ENCODE measurements around the gene TRMT61B.

TRMT61B gene

GRCh38 chr2:28901202-28901601 lies 31.1 kb upstream of the TRMT61B start:
- Histone ChIP-seq H3K79me2 (ENCODE audit: insufficient read depth, low read length) (peaks cover 100% of the 10 kb centered on the region), H3K27me3 (ENCODE audit: low read length) (no peaks in the 10 kb centered on the region), H3F3A (ENCODE audit: insufficient read depth) (peaks cover 8% of the 10 kb centered on the region; the same call in 1 of the 2 replicates), H3K9ac (ENCODE audit: low read length) (no peak overlapping the region), H3K36me3 (ENCODE audit: low read length) (peaks cover 34% of the 10 kb centered on the region), H3K27ac (ENCODE audit: low read depth, low read length) (no peak overlapping the region), H3K9me3 (ENCODE audit: insufficient read depth, low read length) (no peaks in the 10 kb centered on the region), H3K4me3 (ENCODE audit: insufficient read depth, low read length, poor library complexity, severe bottlenecking) (no peak overlapping the region), H2AFZ (ENCODE audit: low read depth, low read length, severe bottlenecking) (no peak overlapping the region), H3K4me2 (ENCODE audit: low read depth, low read length, poor library complexity, severe bottlenecking) (no peak overlapping the region), H4K20me1 (ENCODE audit: low read depth, low read length) (peaks cover 87% of the 10 kb centered on the region), H3K9me2 (replicated peaks; ENCODE audit: insufficient read depth, low read length) (no peaks in the 10 kb centered on the region)
- TF ChIP-seq EZH2phosphoT487 (conservative IDR thresholded peaks at IDR 0.05; ENCODE audit: low read length), result no peak
- TF ChIP-seq CTCF (IDR thresholded peaks at IDR 0.05; ENCODE audit: insufficient read depth, low read length, poor library complexity, severe bottlenecking), result no peak

GRCh38 chr2:28898048-28898447 lies 27.9 kb upstream of the TRMT61B start:
- Histone ChIP-seq H3K27me3 (ENCODE audit: low read length) (no peaks in the 10 kb centered on the region), H2AFZ (ENCODE audit: low read depth, low read length, severe bottlenecking) (no peak overlapping the region), H3K79me2 (ENCODE audit: insufficient read depth, low read length) (peaks cover 86% of the 10 kb centered on the region), H3K9ac (ENCODE audit: low read length) (peak overlapping the region; percentile 95), H3K4me2 (ENCODE audit: low read depth, low read length, poor library complexity, severe bottlenecking) (peak overlapping the region; percentile 99), H3K9me3 (ENCODE audit: insufficient read depth, low read length) (no peaks in the 10 kb centered on the region), H3K36me3 (ENCODE audit: low read length) (peaks cover 20% of the 10 kb centered on the region), H3K27ac (ENCODE audit: low read depth, low read length) (no peak overlapping the region), H3K9me2 (replicated peaks; ENCODE audit: insufficient read depth, low read length) (no peaks in the 10 kb centered on the region), H3F3A (ENCODE audit: insufficient read depth) (0 out of 2 replicates have a peak, but pooled peaks cover 8% of the 10 kb centered on the region), H4K20me1 (ENCODE audit: low read depth, low read length) (peaks cover 71% of the 10 kb centered on the region), H3K4me3 (ENCODE audit: insufficient read depth, low read length, poor library complexity, severe bottlenecking) (peak overlapping the region; percentile 82)
- TF ChIP-seq CTCF (IDR thresholded peaks at IDR 0.05; ENCODE audit: insufficient read depth, low read length, poor library complexity, severe bottlenecking) (no peak), EZH2phosphoT487 (conservative IDR thresholded peaks at IDR 0.05; ENCODE audit: low read length) (no peak)

- peaks cover 74% of the 10 kb centered on the region for H3K79me2 ChIP-seq (ENCODE audit: insufficient read depth, low read length)
- H3K9ac ChIP-seq (ENCODE audit: low read length), result peak overlapping the region; percentile 95
- H3K4me2 ChIP-seq (ENCODE audit: low read depth, low read length, poor library complexity, severe bottlenecking), result peak overlapping the region; percentile 99
- H3K36me3 ChIP-seq (ENCODE audit: low read length), result peaks cover 12% of the 10 kb centered on the region
- peak overlapping the region; percentile 82 for H3K4me3 ChIP-seq (ENCODE audit: insufficient read depth, low read length, poor library complexity, severe bottlenecking)
- no peak overlapping the region for H2AFZ ChIP-seq (ENCODE audit: low read depth, low read length, severe bottlenecking)
- no peaks in the 10 kb centered on the region for H3K9me3 ChIP-seq (ENCODE audit: insufficient read depth, low read length)
- H3K9me2 ChIP-seq (replicated peaks; ENCODE audit: insufficient read depth, low read length), result no peaks in the 10 kb centered on the region
- no peak for TF ChIP-seq EZH2phosphoT487 (conservative IDR thresholded peaks at IDR 0.05; ENCODE audit: low read length)
- TF ChIP-seq CTCF (IDR thresholded peaks at IDR 0.05; ENCODE audit: insufficient read depth, low read length, poor library complexity, severe bottlenecking), result no peak
- 0 out of 2 replicates have a peak, but pooled peaks cover 4% of the 10 kb centered on the region for H3F3A ChIP-seq (ENCODE audit: insufficient read depth)
- H4K20me1 ChIP-seq (ENCODE audit: low read depth, low read length), result peaks cover 61% of the 10 kb centered on the region
- H3K27me3 ChIP-seq (ENCODE audit: low read length), result no peaks in the 10 kb centered on the region
- no peak overlapping the region for H3K27ac ChIP-seq (ENCODE audit: low read depth, low read length)
Observed at GRCh38 chr2:28896906-28897305, 26.8 kb upstream of the TRMT61B start.
